Measurements from ENCODE around the gene PSMD2.

Gene PSMD2

GRCh38 chr3:184299488-184300377, 692 bp downstream of the PSMD2 start:
- peak overlapping the region; percentile 96 for H3K4me3 ChIP-seq (ENCODE audit: low read length)
- no peak for TF ChIP-seq CTCF (conservative IDR thresholded peaks at IDR 0.05; ENCODE audit: low read length)
- peak; percentile 53 for DNase-seq (ENCODE audit: low read depth)

- peak; percentile 32 for DNase-seq (ENCODE audit: low read depth)
- TF ChIP-seq CTCF (conservative IDR thresholded peaks at IDR 0.05; ENCODE audit: low read length) = no peak
- peak overlapping the region; percentile 96 for H3K4me3 ChIP-seq (ENCODE audit: low read length)
Observed at GRCh38 chr3:184300378-184300720, 1.3 kb downstream of the PSMD2 start.

- no peak overlapping the region for H3K4me3 ChIP-seq (ENCODE audit: low read length)
- TF ChIP-seq CTCF (conservative IDR thresholded peaks at IDR 0.05; ENCODE audit: low read length) = peak; percentile 40
- DNase-seq (ENCODE audit: low read depth) = peak; percentile 24
Observed at GRCh38 chr3:184305577-184305976, 6.5 kb downstream of the PSMD2 start.

GRCh38 chr3:184306341-184306972, 7.4 kb downstream of the PSMD2 start:
- no peak for TF ChIP-seq CTCF (conservative IDR thresholded peaks at IDR 0.05; ENCODE audit: low read length)
- no peak overlapping the region for H3K4me3 ChIP-seq (ENCODE audit: low read length)
- no peak for DNase-seq (ENCODE audit: low read depth)

- DNase-seq (ENCODE audit: low read depth) = no peak
- no peak overlapping the region for H3K4me3 ChIP-seq (ENCODE audit: low read length)
- TF ChIP-seq CTCF (conservative IDR thresholded peaks at IDR 0.05; ENCODE audit: low read length) = no peak
Observed at GRCh38 chr3:184307915-184308314, 8.9 kb downstream of the PSMD2 start.

GRCh38 chr3:184308744-184309143, 9.7 kb downstream of the PSMD2 start:
- DNase-seq (ENCODE audit: low read depth) = no peak
- TF ChIP-seq CTCF (conservative IDR thresholded peaks at IDR 0.05; ENCODE audit: low read length) = no peak
- no peak overlapping the region for H3K4me3 ChIP-seq (ENCODE audit: low read length)

- H3K4me3 ChIP-seq (ENCODE audit: low read length) = no peak overlapping the region
- no peak for DNase-seq (ENCODE audit: low read depth)
- no peak for TF ChIP-seq CTCF (conservative IDR thresholded peaks at IDR 0.05; ENCODE audit: low read length)
Observed at GRCh38 chr3:184311633-184312032, 12.6 kb downstream of the PSMD2 start.

Data from AG10803 (cell line).